A549 (cell line): ENCODE data around the gene TMEM51. TPM values are rescaled to one million over a fixed set of nuclear protein-coding genes. Genes with fewer than 3 reads are reported as not detected.

Experiments
- ATAC-seq, 2 experiments: fragments of 200-7000 bp in 1 of 2; fragments of >200 bp in 1 of 2; cut with Nextera tagmentation in 1 of 2; cut with Tn5 transposase in 1 of 2; 3 replicates each; pipeline versions ENCODE4 v1.8.0 to v1.9.1; 2018 to 2020; ENCODE audit warnings: mild to moderate bottlenecking in 1 of 2, moderate library complexity in 1 of 2
- CTCF ChIA-PET: fragments of 300-600 bp; sonication (Branson Sonifier 250); formaldehyde crosslinking; extraction: SDS; loops from one replicate; lab custom pipeline; 2021; ENCODE audit warnings: antibody characterized with exemption, inconsistent platforms; lab: Yijun Ruan, JAX
- POLR2A ChIA-PET: fragments of 350-600 bp; formaldehyde crosslinking; extraction: SDS; loops from one replicate; lab custom pipeline; 2021; ENCODE audit warnings: antibody characterized with exemption, inconsistent platforms; lab: Yijun Ruan, JAX
- DNase-seq, 2 experiments: peaks; one replicate each; pipeline versions ENCODE4 v3.0.0 to v3.0.0-alpha.2; 2011 to 2016; ENCODE audit warnings: low read depth in 1 of 2, low spot score in 1 of 2
- FAIRE-seq: peaks from 2 replicates; lab custom pipeline; 2011; peaks lifted over from hg19 to GRCh38; lab: Jason Lieb, UNC
- H3K27ac ChIP-seq, 2 experiments: fragments of >200 bp; sonication (Bioruptor Twin); formaldehyde crosslinking; 3 replicates each; pipeline ENCODE4 v1.5.1; 2016 to 2017
- H3K4me1 ChIP-seq: fragments of >200 bp; sonication (Bioruptor Twin); formaldehyde crosslinking; 3 replicates; pipeline ENCODE4 v1.6.1; 2016
- H3K4me2 ChIP-seq: fragments of >200 bp; sonication (Bioruptor Twin); formaldehyde crosslinking; 3 replicates; pipeline ENCODE4 v1.6.1; 2016
- H3K4me3 ChIP-seq: fragments of >200 bp; sonication (Bioruptor Twin); formaldehyde crosslinking; 3 replicates; pipeline ENCODE4 v1.5.1; 2016
- H3K9me3 ChIP-seq: fragments of >200 bp; sonication (Bioruptor Twin); formaldehyde crosslinking; 3 replicates; pipeline ENCODE4 v1.6.1; 2016
- BHLHE40 ChIP-seq: IDR thresholded peaks from 2 replicates; pipeline ENCODE4 v1.6.1; 2012; ENCODE audit warnings: low read depth, low read length, inconsistent platforms
- CBX8 ChIP-seq: fragments of 200-600 bp; sonication (generic); IDR thresholded peaks from 2 replicates; pipeline ENCODE4 v1.6.1; 2016
- CEBPB ChIP-seq, 2 experiments: fragments of >200 bp in 1 of 2; sonication (Bioruptor Twin) in 1 of 2; formaldehyde crosslinking in 1 of 2; IDR thresholded peaks; 2 replicates each; pipeline ENCODE4 v1.6.1; 2012 to 2016
- CHD4 ChIP-seq: fragments of 200-600 bp; sonication (generic); IDR thresholded peaks from 2 replicates; pipeline ENCODE4 v1.6.1; 2016; ENCODE audit warnings: antibody characterized with exemption, mild to moderate bottlenecking, borderline replicate concordance
- CTCF ChIP-seq: fragments of >200 bp; sonication (Bioruptor Twin); formaldehyde crosslinking; IDR thresholded peaks from 3 replicates; pipeline ENCODE4 v1.5.1; 2016
- EHF ChIP-seq: fragments of 250-450 bp; sonication (Bioruptor Pico); IDR thresholded peaks from 2 replicates; pipeline ENCODE4 v1.5.0; 2020; ENCODE audit warnings: mild to moderate bottlenecking
- ELK1 ChIP-seq: fragments of 150-350 bp; IDR thresholded peaks from 2 replicates; pipeline ENCODE4 v1.6.1; 2014; ENCODE audit warnings: low read depth, mild to moderate bottlenecking, low read length
- FOSB ChIP-seq: fragments of 250-450 bp; sonication (Bioruptor Pico); IDR thresholded peaks from 2 replicates; pipeline ENCODE4 v1.5.0; 2020; ENCODE audit warnings: mild to moderate bottlenecking, moderate library complexity
- FOSL2 ChIP-seq, 2 experiments: fragments of 450-650 bp in 1 of 2; fragments of >200 bp in 1 of 2; sonication (Bioruptor Twin) in 1 of 2; formaldehyde crosslinking; IDR thresholded peaks; 2 replicates each; pipeline versions ENCODE4 v1.5.0 to v1.6.1; 2016 to 2020; ENCODE audit warnings: mild to moderate bottlenecking in 1 of 2, moderate library complexity in 1 of 2
- FOXS1 ChIP-seq: fragments of 250-450 bp; sonication (Bioruptor Pico); IDR thresholded peaks from 2 replicates; pipeline ENCODE4 v1.5.0; 2020; ENCODE audit warnings: mild to moderate bottlenecking, moderate library complexity
- KDM5A ChIP-seq: fragments of 200-600 bp; sonication (generic); IDR thresholded peaks from 2 replicates; pipeline ENCODE4 v1.6.1; 2016; ENCODE audit warnings: antibody characterized with exemption, mild to moderate bottlenecking
- MYC ChIP-seq: IDR thresholded peaks from 2 replicates; pipeline ENCODE4 v1.6.1; 2012; ENCODE audit warnings: mild to moderate bottlenecking, inconsistent platforms, low read length, improper control_type of control experiment, borderline replicate concordance
- NPAS2 ChIP-seq: fragments of 250-450 bp; sonication (Bioruptor Pico); IDR thresholded peaks from 2 replicates; pipeline ENCODE4 v1.8.0; 2022; ENCODE audit warnings: mild to moderate bottlenecking, moderate library complexity, borderline replicate concordance
- PBX3 ChIP-seq: IDR thresholded peaks from 2 replicates; pipeline ENCODE4 v1.6.1; 2012
- SMC3 ChIP-seq: fragments of >200 bp; sonication (Bioruptor Twin); formaldehyde crosslinking; IDR thresholded peaks from 3 replicates; pipeline ENCODE4 v1.6.1; 2018; ENCODE audit warnings: inconsistent platforms
- SREBF2 ChIP-seq: fragments of 450-650 bp; IDR thresholded peaks from 2 replicates; pipeline ENCODE4 v1.6.1; 2014; ENCODE audit warnings: mild to moderate bottlenecking, moderate library complexity
- TFCP2L1 ChIP-seq: fragments of 250-450 bp; sonication (Bioruptor Pico); IDR thresholded peaks from 2 replicates; pipeline ENCODE4 v1.5.0; 2021; ENCODE audit warnings: mild to moderate bottlenecking
- USF2 ChIP-seq: fragments of 450-650 bp; IDR thresholded peaks from 2 replicates; pipeline ENCODE4 v1.6.1; 2014; ENCODE audit warnings: antibody characterized with exemption
- ZSCAN20 ChIP-seq: fragments of 250-450 bp; sonication (Bioruptor Pico); IDR thresholded peaks from 2 replicates; pipeline ENCODE4 v1.8.0; 2022; ENCODE audit warnings: mild to moderate bottlenecking, moderate library complexity
- WGBS: methylation state at CpG from one replicate; pipeline ENCODE4 v1.1.6; 2017; ENCODE audit errors: missing lambda C conversion rate; 5-methylcytosine and 5-hydroxymethylcytosine counted together
- polyA plus RNA-seq, 4 experiments: library from polyadenylated mRNA; depleted of rRNA in 3 of 4; stranded (reverse); fragments of >200 nt; fragmentation: RNase III in 1 of 4; extraction: RNeasy Plus Mini Kit Qiagen cat#74134 plus additional on column Dnase treatment in 1 of 4; gene quantifications; 2 replicates in 3 of 4; 3 replicates in 1 of 4; pipeline ENCODE4 v1.2.3, GENCODE V29; 2011 to 2017
- TF ChIP-seq, protein P1 (sequence below): fragments of >200 bp; sonication (Bioruptor Twin); formaldehyde crosslinking; IDR thresholded peaks from 3 replicates; pipeline ENCODE4 v1.6.1; 2016

Gene TMEM51
- polyA plus RNA-seq, 2 of the 4 experiments (the other 2 are of a cell fraction), result 20.0 to 22.8 TPM

DNA sequence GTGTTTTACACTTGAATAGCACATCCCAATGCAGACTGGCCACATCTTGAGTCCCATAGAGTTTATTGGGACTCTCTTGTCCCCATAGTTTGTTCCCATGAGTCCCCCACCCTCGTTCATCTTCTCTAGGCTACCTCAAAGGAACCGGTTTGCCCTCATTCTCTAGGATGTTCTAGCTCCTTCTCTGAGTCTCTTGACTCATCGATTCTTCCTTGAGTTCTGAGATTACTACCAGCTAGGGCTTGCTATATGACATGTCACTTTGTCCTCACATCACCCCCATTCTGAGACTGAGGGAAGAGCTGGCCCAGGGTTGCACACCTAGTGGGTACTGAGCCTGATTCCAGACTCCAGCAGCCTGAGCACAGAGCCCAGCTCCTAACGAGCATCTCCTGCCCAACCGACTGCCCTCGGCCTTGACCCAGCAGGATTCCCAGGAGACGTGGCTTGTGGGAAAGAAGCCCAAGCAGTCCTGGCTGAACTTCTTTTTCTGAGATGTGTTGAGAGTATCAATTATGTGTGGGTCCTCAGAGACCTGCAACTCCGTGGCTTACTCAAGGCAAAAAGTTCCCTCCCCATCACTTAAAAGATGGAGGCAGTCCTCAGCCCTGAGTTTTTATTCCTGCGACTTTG is 42.0 kb downstream of the TMEM51 start:
- CTCF ChIA-PET, result interaction anchor here (1.2 to 2.0 kb wide), 2 partner anchors 18 to 43 kb away, joined by 3 to 11 read pairs; no protein-coding TSS in a partner anchor
- TF ChIP-seq PBX3, result no peak
- TF ChIP-seq, all 56 proteins: peak for 0
- no peaks in the 10 kb centered on the region for H3K9me3 ChIP-seq
- no peak overlapping the region for H3K4me3 ChIP-seq
- 87% methylated on average over 6 of the region's 9 CpGs for WGBS
- no peak for ATAC-seq
- peak overlapping the region in 1 of 2 experiments; percentile 93; a peak in 3 of 6 replicates for H3K27ac ChIP-seq
- H3K4me2 ChIP-seq, result no peak overlapping the region
- peaks cover 82% of the 10 kb centered on the region for H3K4me1 ChIP-seq
- POLR2A ChIA-PET, result no interaction called here
- no peak for DNase-seq
- no peak for FAIRE-seq

DNA sequence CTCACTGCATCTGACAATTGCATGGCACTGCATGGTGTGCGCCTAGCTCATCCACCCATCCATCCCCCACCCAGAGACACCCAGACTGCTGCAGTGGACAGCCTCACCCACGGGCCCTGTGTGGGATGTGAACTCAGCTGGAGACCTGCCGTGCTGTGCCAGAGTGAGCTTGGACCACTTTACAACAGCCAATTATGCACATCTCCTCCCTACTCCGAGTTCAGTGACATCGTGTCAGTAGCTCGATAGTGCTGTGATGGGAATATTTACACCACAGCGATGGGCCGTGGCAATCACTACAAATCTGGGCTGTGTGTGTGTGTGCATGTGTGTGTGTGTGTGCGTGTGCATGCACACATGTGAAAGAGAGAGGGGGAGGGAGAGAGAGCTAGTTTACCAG is 42.5 kb downstream of the TMEM51 start:
- POLR2A ChIA-PET, result no interaction called here
- FAIRE-seq (no peak), ATAC-seq (no peak), DNase-seq (no peak)
- no peak overlapping the region for H3K4me2 ChIP-seq
- WGBS, result 82% methylated on average over 9 of the region's 9 CpGs
- TF ChIP-seq ELK1 (no peak), CBX8 (no peak), EHF (no peak), ZSCAN20 (CRISPR knock-in tag) (no peak), SMC3 (no peak), SREBF2 (no peak), MYC (no peak), CEBPB (IDR thresholded peaks at IDR 0.05) (no peak), TFCP2L1 (CRISPR knock-in tag) (no peak), NPAS2 (no peak), BHLHE40 (no peak), FOSL2 (IDR thresholded peaks at IDR 0.05) (no peak), FOSL2 (CRISPR knock-in tag; IDR thresholded peaks at IDR 0.05) (no peak), FOXS1 (CRISPR knock-in tag) (no peak), CHD4 (no peak), FOSB (CRISPR knock-in tag) (no peak), KDM5A (no peak)
- TF ChIP-seq, protein P1, sequence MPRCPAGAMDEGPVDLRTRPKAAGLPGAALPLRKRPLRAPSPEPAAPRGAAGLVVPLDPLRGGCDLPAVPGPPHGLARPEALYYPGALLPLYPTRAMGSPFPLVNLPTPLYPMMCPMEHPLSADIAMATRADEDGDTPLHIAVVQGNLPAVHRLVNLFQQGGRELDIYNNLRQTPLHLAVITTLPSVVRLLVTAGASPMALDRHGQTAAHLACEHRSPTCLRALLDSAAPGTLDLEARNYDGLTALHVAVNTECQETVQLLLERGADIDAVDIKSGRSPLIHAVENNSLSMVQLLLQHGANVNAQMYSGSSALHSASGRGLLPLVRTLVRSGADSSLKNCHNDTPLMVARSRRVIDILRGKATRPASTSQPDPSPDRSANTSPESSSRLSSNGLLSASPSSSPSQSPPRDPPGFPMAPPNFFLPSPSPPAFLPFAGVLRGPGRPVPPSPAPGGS, result no peak
- no peak overlapping the region for H3K4me3 ChIP-seq
- H3K9me3 ChIP-seq, result no peaks in the 10 kb centered on the region
- peak overlapping the region; percentile 71 to 93; a peak in 5 of 6 replicates for H3K27ac ChIP-seq
- CTCF ChIA-PET, result interaction anchor here (0.8 to 2.0 kb wide), 2 partner anchors 44 to 76 kb away, joined by 4 to 11 read pairs; no protein-coding TSS in a partner anchor
- H3K4me1 ChIP-seq, result peaks cover 82% of the 10 kb centered on the region

DNA sequence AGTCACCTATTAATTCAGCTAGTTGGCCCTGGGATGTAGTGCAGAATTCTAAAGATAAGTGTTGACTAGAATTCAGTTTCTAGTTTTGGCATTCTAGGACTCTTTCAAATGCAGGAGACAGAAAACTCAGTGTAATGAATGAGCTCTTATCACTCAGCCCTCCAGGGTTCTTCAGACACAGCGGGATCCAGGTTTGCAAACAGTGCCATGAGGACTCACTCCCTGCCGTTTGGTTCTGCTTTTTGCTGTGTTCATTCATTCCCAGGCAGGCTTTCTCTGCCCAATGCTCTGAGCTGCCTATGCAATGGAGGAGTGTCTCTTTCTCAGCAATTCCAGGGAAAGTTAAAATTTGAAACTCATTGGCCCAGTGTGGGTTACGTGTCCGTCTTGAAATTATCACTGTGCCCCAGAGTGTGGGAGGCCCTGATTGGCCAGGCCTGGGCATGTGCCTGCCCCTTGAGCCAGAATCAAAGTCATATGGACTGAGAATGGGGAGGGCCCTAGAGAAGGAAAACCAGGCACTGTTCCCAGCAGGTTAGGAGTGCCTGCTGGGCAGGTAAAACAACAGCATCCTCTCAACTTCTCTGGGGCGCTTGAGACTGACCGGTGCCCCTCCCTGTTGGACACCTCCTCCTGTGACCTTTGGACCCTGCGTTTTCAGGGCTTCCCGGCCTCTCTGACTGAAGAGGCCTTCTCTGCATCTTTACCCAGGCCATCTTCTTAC is 43.4 kb downstream of the TMEM51 start:
- ATAC-seq, result peak in 1 of 2 experiments; percentile 65; a peak in 3 of 6 replicates
- H3K27ac ChIP-seq, result peak overlapping the region; percentile 71 to 93
- no peak for TF ChIP-seq FOXS1 (CRISPR knock-in tag)
- peak; percentile 81 for TF ChIP-seq USF2
- TF ChIP-seq CTCF, result no peak

More for the DNA sequence above, 43.4 kb downstream of the TMEM51 start:
- Histone ChIP-seq H3K4me3 (no peak overlapping the region), H3K4me1 (peaks cover 80% of the 10 kb centered on the region), H3K9me3 (no peaks in the 10 kb centered on the region), H3K4me2 (peak overlapping the region; percentile 74)
- CTCF ChIA-PET, result interaction anchor here (0.8 to 2.0 kb wide), 2 partner anchors 45 to 75 kb away, joined by 4 to 11 read pairs; no protein-coding TSS in a partner anchor
- POLR2A ChIA-PET, result no interaction called here
- WGBS, result 10% methylated on average over 8 of the region's 8 CpGs
- DNase-seq (peak in 1 of 2 experiments; percentile 39), FAIRE-seq (no peak)
